KMS-11 (cell line): ENCODE measurements around the gene TAS1R3.
"Not testable (repeated sequence)": the region's sequence is repeated elsewhere in the genome, so short reads cannot be mapped to it uniquely, and the experiment has no call there.

Experiments used
- H2AFZ ChIP-seq: fragments of 200-600 bp; sonication (generic); 2 replicates; pipeline ENCODE4 v1.6.1; 2016; ENCODE audit warnings: antibody characterized with exemption, mixed run types, low read depth
- H3K27ac ChIP-seq: fragments of 200-600 bp; sonication (generic); 2 replicates; pipeline ENCODE4 v1.6.1; 2016; ENCODE audit warnings: mild to moderate bottlenecking, mixed run types
- H3K27me3 ChIP-seq: fragments of 200-600 bp; sonication (generic); 2 replicates; pipeline ENCODE4 v1.6.1; 2017; ENCODE audit warnings: mild to moderate bottlenecking, low read depth, mixed run types, moderate library complexity; ENCODE audit not compliant: insufficient read depth
- H3K36me3 ChIP-seq: fragments of 200-600 bp; sonication (generic); 2 replicates; pipeline ENCODE4 v1.6.1; 2017; ENCODE audit warnings: mild to moderate bottlenecking, mixed run types; ENCODE audit not compliant: insufficient read depth
- H3K4me1 ChIP-seq: fragments of 200-600 bp; sonication (generic); 2 replicates; pipeline ENCODE4 v1.6.1; 2016; ENCODE audit warnings: mild to moderate bottlenecking, low read depth, mixed run types; ENCODE audit not compliant: poor library complexity, severe bottlenecking
- H3K4me2 ChIP-seq: fragments of 200-600 bp; sonication (generic); 2 replicates; pipeline ENCODE4 v1.7.0; 2016; ENCODE audit warnings: mild to moderate bottlenecking, mixed run types
- H3K4me3 ChIP-seq: fragments of 200-600 bp; sonication (generic); IDR thresholded peaks from 2 replicates; pipeline ENCODE4 v1.6.1; 2017; ENCODE audit warnings: low read depth, low read length, mixed read lengths; ENCODE audit not compliant: insufficient read depth
- H3K79me2 ChIP-seq: fragments of 200-600 bp; sonication (generic); 2 replicates; pipeline ENCODE4 v1.6.1; 2016; ENCODE audit warnings: low read depth, mixed run types; ENCODE audit not compliant: insufficient read depth
- H3K9ac ChIP-seq: fragments of 200-600 bp; sonication (generic); 2 replicates; pipeline ENCODE4 v1.6.1; 2016; ENCODE audit warnings: mild to moderate bottlenecking, mixed run types
- H4K20me1 ChIP-seq: fragments of 200-600 bp; sonication (generic); 2 replicates; pipeline ENCODE4 v1.6.1; 2016; ENCODE audit warnings: mild to moderate bottlenecking, mixed run types; ENCODE audit not compliant: insufficient read depth
- CTCF ChIP-seq: fragments of 200-600 bp; sonication (generic); conservative IDR thresholded peaks from 2 replicates; pipeline ENCODE4 v1.6.1; 2017; ENCODE audit warnings: low read depth, mild to moderate bottlenecking, antibody characterized with exemption, low read length, moderate library complexity, mixed read lengths

TAS1R3 gene

DNA sequence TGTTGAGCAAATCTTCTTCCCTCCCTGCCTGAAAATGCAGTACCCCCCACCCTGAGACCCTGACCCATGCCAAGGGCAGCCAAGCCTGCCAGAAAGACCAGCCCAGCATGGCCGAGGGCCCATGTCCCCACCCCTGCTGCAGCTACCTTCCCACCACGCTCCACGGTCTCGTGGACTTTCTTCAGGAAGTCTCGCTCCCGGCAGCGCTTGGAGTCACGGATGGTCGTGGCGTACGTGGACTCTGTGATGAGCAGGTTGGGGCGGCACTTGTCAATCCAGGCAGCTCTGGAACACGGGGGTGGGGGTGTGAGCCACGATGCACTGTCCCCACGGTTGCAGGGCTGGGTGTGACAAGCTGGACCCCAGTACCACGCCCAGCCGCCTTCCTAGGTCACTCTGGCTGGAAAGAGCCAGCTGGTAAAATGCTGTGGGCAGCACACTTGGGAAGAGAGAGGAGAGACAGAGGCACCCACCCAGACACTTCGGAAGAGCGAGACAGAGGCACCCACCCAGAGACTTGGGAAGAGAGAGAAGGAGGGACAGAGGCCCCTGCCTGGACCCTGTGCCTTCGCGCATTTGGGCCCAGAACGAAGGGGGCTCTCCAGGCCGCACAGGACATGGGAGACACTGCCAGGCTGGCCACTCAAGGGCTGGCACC, 16.3 kb upstream of the TAS1R3 start:
- H3K36me3 ChIP-seq = no peaks in the 10 kb centered on the region; the same call in 1 of the 2 replicates

GRCh38 chr1:1315435-1315954, 15.6 kb upstream of the TAS1R3 start:
- H3K9ac ChIP-seq = no peak overlapping the region
- no peak overlapping the region for H3K27ac ChIP-seq
- peaks cover 13% of the 10 kb centered on the region; the same call in 1 of the 2 replicates for H3K79me2 ChIP-seq

More for the DNA sequence above, 16.3 kb upstream of the TAS1R3 start:
- no peak for TF ChIP-seq CTCF
- H3K27me3 ChIP-seq = no peaks in the 10 kb centered on the region
- no peak overlapping the region for H2AFZ ChIP-seq
- no peak overlapping the region for H3K27ac ChIP-seq
- no peaks in the 10 kb centered on the region for H3K4me1 ChIP-seq
- H4K20me1 ChIP-seq = no peaks in the 10 kb centered on the region
- H3K4me3 ChIP-seq = no peak overlapping the region
- no peak overlapping the region for H3K4me2 ChIP-seq
- H3K9ac ChIP-seq = no peak overlapping the region
- H3K79me2 ChIP-seq = peaks cover 12% of the 10 kb centered on the region; the same call in 1 of the 2 replicates

DNA sequence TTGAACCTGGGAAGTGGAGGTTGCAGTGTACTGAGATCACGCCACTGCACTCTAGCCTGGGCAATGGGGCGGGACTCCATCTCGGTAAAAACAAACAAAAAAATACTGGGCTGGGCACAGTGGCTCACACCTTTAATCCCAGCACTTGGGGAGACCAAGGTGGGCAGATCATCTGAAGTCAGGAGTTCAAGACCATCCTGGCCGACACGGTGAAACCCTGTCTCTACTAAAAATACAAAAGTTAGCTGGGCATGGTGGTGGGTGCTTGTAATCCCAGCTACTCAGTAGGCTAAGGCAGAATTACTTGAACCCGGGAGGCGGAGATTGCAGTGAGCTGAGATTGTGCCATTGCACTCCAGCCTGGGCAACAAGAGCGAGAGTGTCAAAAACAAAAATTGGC, 14.9 kb upstream of the TAS1R3 start:
- H3K4me1 ChIP-seq, H3K4me3 ChIP-seq, H3K27ac ChIP-seq, H4K20me1 ChIP-seq, H3K4me2 ChIP-seq, H3K27me3 ChIP-seq, H3K9ac ChIP-seq, H3K36me3 ChIP-seq, H2AFZ ChIP-seq: not testable (repeated sequence)
- peaks cover 20% of the 10 kb centered on the region for H3K79me2 ChIP-seq

More at GRCh38 chr1:1315435-1315954, 15.6 kb upstream of the TAS1R3 start:
- Histone ChIP-seq H4K20me1 (no peaks in the 10 kb centered on the region), H3K4me2 (no peak overlapping the region), H3K4me1 (no peaks in the 10 kb centered on the region), H3K27me3 (no peaks in the 10 kb centered on the region), H3K4me3 (no peak overlapping the region), H2AFZ (no peak overlapping the region), H3K36me3 (no peaks in the 10 kb centered on the region; the same call in 1 of the 2 replicates)
- TF ChIP-seq CTCF = no peak

DNA sequence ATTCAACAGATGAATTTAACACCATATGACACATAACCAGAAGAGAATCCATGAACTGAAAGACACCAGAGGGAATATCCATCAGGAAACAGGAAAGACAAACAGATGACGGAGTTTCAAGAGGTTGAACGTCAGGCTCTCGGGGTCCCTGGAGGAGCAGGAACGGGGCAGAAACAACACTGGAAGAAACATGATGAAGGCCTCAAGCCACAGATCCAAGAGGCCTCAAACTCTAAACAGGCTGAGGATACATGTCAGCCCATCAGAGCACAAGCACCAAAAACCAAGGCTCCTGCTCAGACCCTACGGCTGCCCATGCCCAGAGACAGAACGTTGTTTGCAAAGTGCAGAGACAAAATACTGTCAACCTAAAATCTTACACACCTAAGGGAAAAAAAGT, 13.7 kb upstream of the TAS1R3 start:
- H3K4me3 ChIP-seq = no peak overlapping the region
- H3K79me2 ChIP-seq = peaks cover 30% of the 10 kb centered on the region
- no peak for TF ChIP-seq CTCF
- H3K36me3 ChIP-seq = no peaks in the 10 kb centered on the region; the same call in 1 of the 2 replicates
- H3K9ac ChIP-seq = no peak overlapping the region
- H3K4me1 ChIP-seq = no peaks in the 10 kb centered on the region
- H4K20me1 ChIP-seq = no peaks in the 10 kb centered on the region
- no peak overlapping the region for H3K4me2 ChIP-seq
- no peak overlapping the region for H2AFZ ChIP-seq
- H3K27me3 ChIP-seq = no peaks in the 10 kb centered on the region
- H3K27ac ChIP-seq = no peak overlapping the region

DNA sequence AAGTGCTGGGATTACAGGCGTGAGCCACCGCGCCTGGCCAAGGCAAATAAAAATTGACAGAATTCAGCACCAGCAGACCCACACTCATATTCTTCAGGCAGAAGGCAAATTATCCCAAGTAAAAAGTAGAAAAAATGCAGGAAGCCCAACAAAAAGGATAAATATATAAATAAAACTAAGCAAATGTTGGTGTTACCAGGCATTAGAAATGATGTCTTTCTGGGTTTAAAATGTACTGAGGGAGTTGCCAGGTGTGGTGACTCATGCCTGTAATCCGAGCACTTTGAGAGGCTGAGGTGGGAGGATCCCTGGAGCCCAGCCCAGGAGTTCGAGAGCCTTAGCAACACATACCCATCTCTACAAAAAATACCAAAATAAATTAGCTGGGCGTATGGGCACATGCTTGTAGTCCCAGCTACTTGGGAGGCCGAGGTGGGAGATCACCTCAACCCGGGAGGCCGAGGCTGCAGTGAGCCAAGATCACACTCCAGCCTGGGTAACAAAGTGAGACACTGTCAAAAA, 12.9 kb upstream of the TAS1R3 start:
- Histone ChIP-seq H3K27ac (no peak overlapping the region), H3K79me2 (peaks cover 36% of the 10 kb centered on the region), H3K4me1 (peaks cover 5% of the 10 kb centered on the region), H2AFZ (no peak overlapping the region), H3K4me3 (no peak overlapping the region), H4K20me1 (no peaks in the 10 kb centered on the region), H3K4me2 (no peak overlapping the region), H3K36me3 (no peaks in the 10 kb centered on the region; the same call in 1 of the 2 replicates), H3K9ac (no peak overlapping the region), H3K27me3 (no peaks in the 10 kb centered on the region)
- no peak for TF ChIP-seq CTCF
